ENCODE measurements around the gene ADAMTS2. TPM values are rescaled to one million over a fixed set of nuclear protein-coding genes. Genes with fewer than 3 reads are reported as not detected.

ADAMTS2 gene
- total and polyA plus RNA-seq, 11 donors, result 1.1 to 23.0 (median 5.5) TPM

- TF ChIP-seq POLR2A (IDR thresholded peaks at IDR 0.05) (no peak), CTCF (IDR thresholded peaks at IDR 0.05) (no peak)
- peak in 2 of 5 donors; percentile 27 to 38 for DNase-seq
- no peaks in the 10 kb centered on the region for H3K9me3 ChIP-seq
- 70 to 89% (median 83%) methylated on average over 10 of the region's 10 CpGs for WGBS, 4 donors
- H3K27me3 ChIP-seq, result peaks cover 0 to 3% (median 0%) of the 10 kb centered on the region in 9 donors
- ATAC-seq, result peak in 1 of 4 donors; percentile 12
- H3K4me3 ChIP-seq, result no peak overlapping the region
- peak overlapping the region in 5 of 12 donors; percentile 17 to 49 (median 24) for H3K27ac ChIP-seq
- intact Hi-C loops (cut with DNase I), result loop anchor here in 1 of 10 donors (10.0 kb wide), 1 partner anchor 71 kb away; the partner anchor contains the start of gene ADAMTS2
- no peaks in the 10 kb centered on the region for H3K36me3 ChIP-seq
- peaks cover 0 to 58% (median 11%) of the 10 kb centered on the region in 12 donors for H3K4me1 ChIP-seq
These were observed 71.7 kb downstream of the ADAMTS2 start for GRCh38 chr5:179273441-179274145.

- H3K36me3 ChIP-seq, result no peaks in the 10 kb centered on the region
- WGBS, 4 donors, result 66 to 90% (median 87%) methylated on average over 6 to 7 of the region's 7 CpGs
- H3K27me3 ChIP-seq, result peaks cover 0 to 3% (median 0%) of the 10 kb centered on the region in 9 donors
- H3K4me3 ChIP-seq, result no peak overlapping the region
- peak overlapping the region in 4 of 12 donors; percentile 17 to 68 (median 34) for H3K27ac ChIP-seq
- DNase-seq (peak in 2 of 5 donors; percentile 30 to 45), ATAC-seq (peak in 1 of 4 donors; percentile 36)
- no peaks in the 10 kb centered on the region for H3K9me3 ChIP-seq
- TF ChIP-seq POLR2A (IDR thresholded peaks at IDR 0.05) (no peak), CTCF (IDR thresholded peaks at IDR 0.05) (no peak)
- peaks cover 0 to 63% (median 12%) of the 10 kb centered on the region in 12 donors for H3K4me1 ChIP-seq
- intact Hi-C loops (cut with DNase I), result loop anchor here in 1 of 10 donors (10.0 kb wide), 1 partner anchor 72 kb away; the partner anchor contains the start of gene ADAMTS2
These were observed 72.2 kb downstream of the ADAMTS2 start for GRCh38 chr5:179273073-179273435.

- ATAC-seq (peak in 1 of 4 donors; percentile 1), DNase-seq (peak in 2 of 5 donors; percentile 29 to 51)
These were observed 72.8 kb downstream of the ADAMTS2 start for GRCh38 chr5:179272326-179273072.

More at GRCh38 chr5:179272326-179273072, 72.8 kb downstream of the ADAMTS2 start:
- Histone ChIP-seq H3K27me3 (peaks cover 0 to 3% (median 0%) of the 10 kb centered on the region in 9 donors), H3K4me3 (no peak overlapping the region), H3K4me1 (peaks cover 0 to 69% (median 14%) of the 10 kb centered on the region in 12 donors), H3K9me3 (no peaks in the 10 kb centered on the region), H3K27ac (peak overlapping the region in 3 of 12 donors; percentile 18 to 68 (median 49)), H3K36me3 (no peaks in the 10 kb centered on the region)
- TF ChIP-seq POLR2A (IDR thresholded peaks at IDR 0.05) (no peak), CTCF (IDR thresholded peaks at IDR 0.05) (no peak)
- WGBS, 4 donors, result 89 to 95% (median 90%) methylated on average over 10 to 19 of the region's 19 CpGs
- intact Hi-C loops (cut with DNase I), result loop anchor here in 1 of 10 donors (10.0 kb wide), 1 partner anchor 72 kb away; the partner anchor contains the start of gene ADAMTS2
